BLaER1 treated with 17β-estradiol and CSF1 and Interleukin-3, amounts not matched to agents 10 nM and 100 nM (cell line): ENCODE measurements around the gene IL17REL.

Experiments used
- H3K27ac ChIP-seq, 11 experiments: shearing (Covaris generic); formaldehyde crosslinking; 2 replicates each; pipeline ENCODE4 v1.8.1; 2022
- H3K27me3 ChIP-seq, 11 experiments: shearing (Covaris generic); formaldehyde crosslinking; 2 replicates each; pipeline ENCODE4 v1.8.1; 2022
- H3K36me3 ChIP-seq, 11 experiments: shearing (Covaris generic); formaldehyde crosslinking; 2 replicates each; pipeline ENCODE4 v1.8.1; 2022
- H3K4me1 ChIP-seq, 10 experiments: shearing (Covaris generic); formaldehyde crosslinking; 2 replicates each; pipeline ENCODE4 v1.8.1; 2022
- H3K4me2 ChIP-seq, 11 experiments: shearing (Covaris generic); formaldehyde crosslinking; 2 replicates each; pipeline ENCODE4 v1.8.1; 2022
- H3K4me3 ChIP-seq, 10 experiments: shearing (Covaris generic); formaldehyde crosslinking; 2 replicates each; pipeline ENCODE4 v1.8.1; 2022
- H3K9ac ChIP-seq, 11 experiments: shearing (Covaris generic); formaldehyde crosslinking; 2 replicates each; pipeline ENCODE4 v1.8.1; 2022
- H3K9me3 ChIP-seq, 11 experiments: shearing (Covaris generic); formaldehyde crosslinking; replicated peaks in 1 of 11; 2 replicates each; pipeline ENCODE4 v1.8.1; 2022
- H4K20me1 ChIP-seq, 11 experiments: shearing (Covaris generic); formaldehyde crosslinking; 2 replicates each; pipeline ENCODE4 v1.8.1; 2022
- Cebpa-rat ChIP-seq, 11 experiments: shearing (Covaris generic); IDR thresholded peaks; 2 replicates each; pipeline ENCODE4 v1.8.1; 2022

IL17REL gene

DNA sequence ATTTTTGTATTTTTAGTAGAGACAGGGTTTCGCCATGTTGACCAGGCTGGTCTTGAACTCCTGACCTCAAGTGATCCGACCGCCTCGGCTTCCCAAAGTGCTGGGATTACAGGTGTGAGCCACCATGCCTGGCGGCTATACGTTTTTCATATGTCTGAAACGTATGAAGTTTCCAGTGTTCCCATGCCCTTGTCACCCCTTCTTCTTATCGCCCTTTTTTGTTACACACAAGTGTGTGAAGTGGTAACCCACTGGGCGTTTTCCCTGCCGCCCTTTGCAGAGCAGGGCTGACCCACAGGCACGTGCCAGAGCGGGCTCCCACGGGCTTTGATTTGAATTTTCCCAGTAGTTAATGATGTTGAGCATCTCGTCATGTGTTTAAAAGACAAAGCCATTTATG lies 35.0 kb downstream of the IL17REL start:
- H4K20me1 ChIP-seq = peaks cover 0 to 4% (median 0%) of the 10 kb centered on the region in 11 experiments; a peak in 1 of 22 replicates
- peaks cover 15 to 19% (median 17%) of the 10 kb centered on the region in 10 experiments for H3K4me1 ChIP-seq
- no peak overlapping the region for H3K27ac ChIP-seq
- no peak overlapping the region for H3K4me2 ChIP-seq
- H3K27me3 ChIP-seq = peaks cover 0 to 2% (median under 1%) of the 10 kb centered on the region in 11 experiments; a peak in 7 of 22 replicates
- H3K9ac ChIP-seq = no peak overlapping the region
- no peaks in the 10 kb centered on the region for H3K36me3 ChIP-seq
- H3K4me3 ChIP-seq = no peak overlapping the region
- TF ChIP-seq Cebpa-rat (IDR thresholded peaks at IDR 0.05) = no peak
- peaks cover 20 to 33% (median 25%) of the 10 kb centered on the region in 11 experiments for H3K9me3 ChIP-seq

DNA sequence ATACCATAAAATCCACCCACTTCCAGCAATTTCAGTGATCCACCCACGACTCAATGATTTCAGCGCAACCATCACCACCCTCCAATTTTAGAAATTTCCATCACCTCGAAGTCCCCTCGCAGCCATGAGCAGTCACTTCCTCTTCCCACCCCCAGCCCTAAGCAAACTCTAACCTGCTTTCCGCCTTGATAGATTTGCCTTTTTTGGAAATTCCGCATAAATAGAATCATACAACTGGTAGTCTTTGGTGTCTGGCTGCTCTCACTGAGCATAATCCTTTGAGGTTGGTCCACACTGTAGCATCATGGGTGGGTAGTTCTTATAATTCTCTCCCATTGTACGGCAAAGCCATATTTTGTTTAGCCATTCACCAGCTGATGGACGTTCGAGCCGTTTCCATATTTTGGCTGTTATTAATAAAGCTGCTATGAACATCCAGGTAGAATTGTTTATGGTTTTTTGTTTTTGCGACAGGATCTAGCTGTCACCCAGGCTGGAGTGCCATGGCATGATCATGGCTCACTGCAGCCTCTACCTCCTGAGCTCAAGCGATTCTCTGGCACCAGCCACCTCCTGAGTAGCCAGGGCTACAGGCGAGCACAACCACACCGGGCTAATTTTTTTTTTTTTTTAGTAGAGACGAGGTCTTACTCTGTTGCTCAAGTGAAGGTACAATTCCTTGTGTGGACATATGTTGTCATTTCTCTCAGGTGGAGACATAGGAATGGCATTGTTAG lies 36.0 kb downstream of the IL17REL start:
- Histone ChIP-seq H3K36me3 (no peaks in the 10 kb centered on the region), H3K4me3 (no peak overlapping the region), H3K4me1 (peaks cover 21 to 25% (median 23%) of the 10 kb centered on the region in 10 experiments), H3K9me3 (peaks cover 19 to 25% (median 22%) of the 10 kb centered on the region in 11 experiments), H3K4me2 (peak overlapping the region; percentile 33 to 74 (median 63); a peak in 17 of 22 replicates), H3K9ac (no peak overlapping the region), H4K20me1 (peaks cover 0 to 4% (median 0%) of the 10 kb centered on the region in 11 experiments; a peak in 2 of 22 replicates), H3K27me3 (peaks cover 5 to 12% (median 10%) of the 10 kb centered on the region in 11 experiments; a peak in 21 of 22 replicates), H3K27ac (peak overlapping the region in 2 of 11 experiments; percentile 38 to 55; a peak in 1 of 22 replicates)
- no peak for TF ChIP-seq Cebpa-rat (IDR thresholded peaks at IDR 0.05)

DNA sequence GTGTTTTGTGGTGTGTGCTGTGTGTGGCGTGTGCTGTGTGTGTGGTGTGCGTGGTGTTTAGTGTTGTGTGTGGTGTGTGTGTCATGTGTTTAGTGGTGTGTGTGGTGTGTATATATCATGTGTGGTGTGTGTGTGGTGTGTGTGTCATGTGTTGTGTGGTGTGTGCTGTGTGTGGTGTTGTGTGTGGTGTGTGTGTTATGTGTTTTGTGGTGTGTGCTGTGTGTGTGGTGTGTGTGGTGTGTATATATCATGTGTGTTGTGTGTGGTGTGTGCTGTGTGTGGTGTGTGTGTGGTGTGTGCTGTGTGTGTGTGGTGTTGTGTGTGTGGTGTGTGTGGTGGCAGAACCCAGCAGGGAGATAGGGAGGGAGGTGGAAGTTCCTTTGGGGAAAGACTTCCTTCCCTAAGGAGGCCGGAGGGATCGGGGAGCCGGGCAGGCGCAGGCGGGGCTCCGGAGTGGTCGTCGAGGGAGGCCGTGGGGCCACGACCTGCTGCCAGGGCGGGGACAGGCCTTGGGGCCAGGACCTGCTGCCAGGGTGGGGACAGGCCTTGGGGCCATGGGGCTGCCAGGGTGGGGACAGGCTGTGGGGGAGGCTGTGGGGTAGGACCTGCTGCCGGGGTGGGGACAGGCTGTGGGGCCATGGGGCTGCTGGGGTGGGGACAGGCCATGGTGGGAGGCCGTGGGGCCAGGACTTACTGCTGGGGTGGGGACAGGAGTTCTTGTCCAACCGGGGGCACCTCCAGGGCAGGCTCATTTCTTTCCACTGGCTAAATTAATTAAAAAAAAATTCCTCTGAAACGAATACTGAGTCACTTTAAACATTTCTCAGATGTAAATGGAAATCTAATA lies 36.8 kb downstream of the IL17REL start:
- Histone ChIP-seq H3K4me1 (peaks cover 23 to 33% (median 31%) of the 10 kb centered on the region in 10 experiments), H3K9me3 (peaks cover 12 to 17% (median 15%) of the 10 kb centered on the region in 11 experiments), H4K20me1 (peaks cover 0 to 4% (median 0%) of the 10 kb centered on the region in 11 experiments; a peak in 2 of 22 replicates), H3K9ac (peak overlapping the region in 1 of 11 experiments; percentile 22; a peak in 4 of 22 replicates), H3K27ac (peak overlapping the region in 4 of 11 experiments; percentile 38 to 55 (median 47); a peak in 6 of 22 replicates), H3K36me3 (no peaks in the 10 kb centered on the region), H3K27me3 (peaks cover 7 to 19% (median 17%) of the 10 kb centered on the region in 11 experiments; a peak in 21 of 22 replicates), H3K4me3 (no peak overlapping the region), H3K4me2 (peak overlapping the region; percentile 51 to 74 (median 63))
- TF ChIP-seq Cebpa-rat (IDR thresholded peaks at IDR 0.05) = no peak

DNA sequence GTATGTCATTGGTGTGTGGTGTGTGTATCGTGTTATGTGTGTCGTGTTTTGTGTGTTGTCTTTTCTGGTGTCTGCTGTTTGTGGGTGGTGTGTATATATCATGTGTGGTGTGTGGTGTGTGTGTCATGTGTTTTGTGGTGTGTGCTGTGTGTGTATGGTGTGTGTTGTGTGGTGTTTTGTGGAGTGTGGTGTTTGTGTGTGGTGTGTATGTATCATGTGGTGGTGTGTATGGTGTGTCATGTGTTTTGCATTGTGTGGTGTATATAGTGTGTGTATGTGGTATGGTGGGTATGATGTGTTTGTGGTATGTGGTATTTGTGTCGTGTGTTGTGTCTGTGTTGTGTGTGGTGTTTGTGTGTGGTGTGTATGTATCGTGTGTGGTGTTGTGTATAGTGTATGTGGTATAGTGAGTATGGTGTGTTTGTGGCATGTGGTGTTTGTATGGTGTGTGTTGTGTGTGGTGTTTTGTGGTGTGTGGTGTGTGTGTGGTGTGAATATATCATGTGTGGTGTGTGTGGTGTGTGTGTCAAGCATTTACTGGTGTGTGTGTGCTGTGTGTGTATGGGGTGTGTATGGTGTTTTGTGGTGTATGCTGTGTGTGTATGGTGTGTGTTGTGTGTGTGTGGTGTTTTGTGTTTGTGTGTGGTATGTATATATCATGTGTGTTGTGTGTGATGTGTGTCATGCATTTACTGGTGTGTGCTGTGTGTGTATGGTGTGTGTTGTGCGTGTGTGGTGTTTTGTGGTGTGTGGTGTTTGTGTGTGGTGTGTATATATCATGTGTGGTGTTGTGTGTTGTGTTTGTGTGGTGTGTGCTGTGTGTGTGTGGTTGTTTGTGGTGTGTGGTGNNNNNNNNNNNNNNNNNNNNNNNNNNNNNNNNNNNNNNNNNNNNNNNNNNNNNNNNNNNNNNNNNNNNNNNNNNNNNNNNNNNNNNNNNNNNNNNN lies 39.3 kb downstream of the IL17REL start:
- Histone ChIP-seq H3K4me3 (no peak overlapping the region), H3K27ac (no peak overlapping the region)

GRCh38 chr22:49972163-49973017 lies 40.2 kb downstream of the IL17REL start:
- H3K9me3 ChIP-seq = no peaks in the 10 kb centered on the region
- no peak for TF ChIP-seq Cebpa-rat (IDR thresholded peaks at IDR 0.05)
- H3K9ac ChIP-seq = peak overlapping the region in 5 of 11 experiments; percentile 79 to 84 (median 80); a peak in 8 of 22 replicates
- peaks cover 45 to 66% (median 51%) of the 10 kb centered on the region in 10 experiments for H3K4me1 ChIP-seq
- H3K27ac ChIP-seq = peak overlapping the region in 3 of 11 experiments; percentile 76 to 83 (median 80); a peak in 4 of 22 replicates
- H3K4me2 ChIP-seq = peak overlapping the region; percentile 95 to 100 (median 98)
- H3K36me3 ChIP-seq = no peaks in the 10 kb centered on the region
- H3K27me3 ChIP-seq = peaks cover 7 to 26% (median 18%) of the 10 kb centered on the region in 11 experiments; a peak in 21 of 22 replicates
- H3K4me3 ChIP-seq = peak overlapping the region in 3 of 10 experiments; percentile 52 to 62 (median 55); a peak in 7 of 20 replicates
- H4K20me1 ChIP-seq = peaks cover 0 to 34% (median 0%) of the 10 kb centered on the region in 11 experiments; a peak in 10 of 22 replicates

More for the DNA sequence above, 39.3 kb downstream of the IL17REL start:
- H3K4me1 ChIP-seq = peaks cover 37 to 57% (median 42%) of the 10 kb centered on the region in 10 experiments
- no peak overlapping the region for H3K9ac ChIP-seq
- H3K9me3 ChIP-seq = no peaks in the 10 kb centered on the region; a peak in 1 of 22 replicates
- TF ChIP-seq Cebpa-rat (IDR thresholded peaks at IDR 0.05) = no peak
- H3K36me3 ChIP-seq = no peaks in the 10 kb centered on the region
- 0 out of 22 replicates have a peak overlapping the region, but pooled peaks of 1 of the 11 experiments have one; percentile 32 for H3K4me2 ChIP-seq
- H4K20me1 ChIP-seq = peaks cover 0 to 25% (median 0%) of the 10 kb centered on the region in 11 experiments; a peak in 9 of 22 replicates
- H3K27me3 ChIP-seq = peaks cover 7 to 26% (median 18%) of the 10 kb centered on the region in 11 experiments; a peak in 21 of 22 replicates

DNA sequence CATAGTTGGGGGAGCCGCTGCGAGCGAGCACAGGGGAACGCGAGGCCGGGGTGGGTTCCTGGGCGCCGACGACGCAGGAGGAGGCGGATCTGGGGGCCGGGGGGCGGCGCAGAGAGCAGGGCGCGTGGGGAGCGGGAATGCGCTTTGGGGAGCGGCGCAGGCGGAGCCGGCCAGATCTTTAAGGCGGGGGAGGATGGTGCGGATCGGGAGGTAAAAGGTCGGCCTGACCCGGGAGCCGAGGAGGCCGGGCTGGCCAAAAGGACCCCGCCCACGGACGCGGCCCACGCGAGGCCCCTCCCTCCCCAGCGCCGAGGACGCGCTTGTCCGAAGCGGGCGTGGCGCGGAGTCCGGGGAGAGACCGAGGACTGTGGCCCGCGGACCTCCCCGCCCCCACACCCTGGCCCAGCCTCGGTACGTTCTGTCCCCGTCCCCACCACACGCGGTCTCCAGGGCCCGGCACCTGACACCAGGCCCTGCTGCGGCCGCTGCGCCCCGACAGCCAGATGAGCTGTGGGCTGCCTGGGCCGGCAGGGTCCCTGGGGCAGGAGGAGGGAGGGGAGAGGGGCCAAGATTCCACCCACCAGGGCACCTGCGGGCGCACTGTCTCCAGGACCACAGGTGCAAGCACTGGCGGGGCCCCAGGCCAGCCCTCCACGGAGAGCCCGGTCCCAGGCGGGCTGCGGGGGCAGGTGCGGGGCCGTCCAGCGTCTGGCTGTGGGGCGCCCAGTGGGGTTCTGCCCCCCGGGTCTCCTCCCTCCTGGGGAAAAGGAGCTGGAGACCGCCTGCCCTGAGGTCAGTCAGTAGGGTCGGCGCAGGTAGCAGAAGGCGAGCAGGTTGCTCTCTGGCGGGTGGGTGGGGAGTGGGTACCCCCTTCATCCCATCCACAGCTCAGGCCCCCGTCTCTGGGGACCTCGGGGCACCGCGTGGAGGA lies 41.1 kb downstream of the IL17REL start:
- H3K27ac ChIP-seq = peak overlapping the region; percentile 63 to 86 (median 80)
- H3K36me3 ChIP-seq = no peaks in the 10 kb centered on the region
- H3K4me3 ChIP-seq = peak overlapping the region; percentile 48 to 71 (median 58)
- peak overlapping the region; percentile 95 to 100 (median 98) for H3K4me2 ChIP-seq
- H3K27me3 ChIP-seq = peaks cover 7 to 26% (median 18%) of the 10 kb centered on the region in 11 experiments; a peak in 21 of 22 replicates
- H4K20me1 ChIP-seq = peaks cover 0 to 43% (median 9%) of the 10 kb centered on the region in 11 experiments; a peak in 13 of 22 replicates
- peak overlapping the region; percentile 56 to 84 (median 79) for H3K9ac ChIP-seq
- no peaks in the 10 kb centered on the region for H3K9me3 ChIP-seq
- peaks cover 51 to 70% (median 55%) of the 10 kb centered on the region in 10 experiments for H3K4me1 ChIP-seq
- TF ChIP-seq Cebpa-rat (IDR thresholded peaks at IDR 0.05) = no peak
